A673 (cell line): ENCODE results near the gene ZNF107. TPM values are rescaled to one million over a fixed set of nuclear protein-coding genes. Genes with fewer than 3 reads are reported as not detected.

Source experiments
- BruUV-seq: library from RNA; stranded (reverse); fragments of 400-500 nt; replicated peaks from 2 replicates; lab custom pipeline; 2021; lab: Mats Ljungman, UMichigan
- CTCF ChIA-PET: fragments of 300-600 bp; sonication (Branson Sonifier 250); formaldehyde crosslinking; loops from one replicate; lab custom pipeline; 2022; ENCODE audit warnings: antibody characterized with exemption; lab: Charles Lee
- POLR2A ChIA-PET: fragments of 300-600 bp; sonication (Branson Sonifier 250); formaldehyde crosslinking; loops from one replicate; lab custom pipeline; 2022; ENCODE audit warnings: antibody characterized with exemption; ENCODE audit not compliant: low non-redundant PET; lab: Charles Lee
- DNase-seq: peaks from one replicate; pipeline ENCODE4 v3.0.0-alpha.2; 2015; ENCODE audit warnings: low spot score
- H3K27ac ChIP-seq: fragments of 200-600 bp; sonication (generic); 2 replicates; pipeline ENCODE4 v1.5.1; 2016; ENCODE audit warnings: mixed run types, low read depth, mild to moderate bottlenecking, mixed read lengths, antibody characterized with exemption, low read length; ENCODE audit not compliant: poor library complexity, severe bottlenecking
- H3K27me3 ChIP-seq: fragments of 200-600 bp; sonication (generic); replicated peaks from 2 replicates; pipeline ENCODE4 v1.6.1; 2017; ENCODE audit warnings: mixed run types, low read depth, mild to moderate bottlenecking, mixed read lengths, antibody characterized with exemption, low read length; ENCODE audit not compliant: insufficient read depth, poor library complexity
- H3K36me3 ChIP-seq: fragments of 200-600 bp; sonication (generic); 2 replicates; pipeline ENCODE4 v1.6.1; 2016; ENCODE audit warnings: mixed run types, mild to moderate bottlenecking, mixed read lengths, antibody characterized with exemption, low read length; ENCODE audit not compliant: insufficient read depth, poor library complexity, severe bottlenecking
- H3K4me1 ChIP-seq: fragments of 200-600 bp; sonication (generic); 2 replicates; pipeline ENCODE4 v1.6.1; 2017; ENCODE audit warnings: mixed run types, mild to moderate bottlenecking, mixed read lengths, antibody characterized with exemption, low read length; ENCODE audit not compliant: insufficient read depth, poor library complexity, severe bottlenecking
- H3K4me3 ChIP-seq: fragments of 200-600 bp; sonication (generic); 2 replicates; pipeline ENCODE4 v1.5.1; 2016; ENCODE audit warnings: low read depth, mixed run types, mild to moderate bottlenecking, mixed read lengths, low read length; ENCODE audit not compliant: poor library complexity, severe bottlenecking
- H3K9me3 ChIP-seq: fragments of 200-600 bp; sonication (generic); 2 replicates; pipeline ENCODE4 v1.6.1; 2016; ENCODE audit warnings: mixed run types, low read depth, mild to moderate bottlenecking, mixed read lengths, antibody characterized with exemption, low read length; ENCODE audit not compliant: poor library complexity, severe bottlenecking
- EZH2 ChIP-seq: fragments of 200-600 bp; sonication (generic); IDR thresholded peaks from 2 replicates; pipeline ENCODE4 v1.6.1; 2017; ENCODE audit warnings: borderline replicate concordance, low read depth, mild to moderate bottlenecking, mixed read lengths, antibody characterized with exemption, low read length; ENCODE audit not compliant: poor library complexity, severe bottlenecking
- intact Hi-C: fragments of 100-400 bp; cut with micrococcal nuclease; formaldehyde crosslinking; loops from one replicate; pipeline ENCODE4 v1.10.0; 2022; ENCODE audit not compliant: unreplicated experiment
- total RNA-seq: library from RNA; stranded (reverse); gene quantifications from 2 replicates; pipeline ENCODE4 v1.2.3, GENCODE V29; 2021
- TF ChIP-seq, protein P1 (sequence below): fragments of 300-800, 200-600 bp; sonication (generic); conservative IDR thresholded peaks from 2 replicates; pipeline ENCODE4 v1.5.1; 2017; ENCODE audit warnings: low read depth, mild to moderate bottlenecking, antibody characterized with exemption, low read length, moderate library complexity, mixed read lengths

ZNF107 gene
- total RNA-seq, 1 experiment from 2014 or later = 8.3 TPM

DNA sequence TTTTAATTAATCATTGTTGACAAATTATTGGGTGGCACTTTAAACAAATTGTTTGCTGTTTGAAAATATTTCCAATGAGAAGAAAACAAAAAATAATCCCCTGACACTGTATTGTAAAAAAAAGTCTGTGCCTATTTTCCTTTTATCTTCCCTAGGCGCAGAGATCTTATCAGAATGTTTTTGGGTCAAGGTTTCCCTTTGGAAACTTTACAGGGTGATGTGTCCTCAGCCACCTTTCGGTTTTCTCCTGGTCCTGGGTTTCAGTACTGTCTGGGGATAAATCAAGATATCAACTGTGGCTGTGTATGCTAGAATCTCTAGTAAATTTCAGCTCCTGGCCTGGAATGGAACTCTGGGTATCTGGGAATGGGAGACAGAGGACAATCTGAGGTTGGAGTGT is 1.4 kb downstream of the ZNF107 start:
- intact Hi-C loops = no loop called here
- H3K4me3 ChIP-seq = peak overlapping the region; percentile 99
- BruUV-seq = no TSS peak

DNA sequence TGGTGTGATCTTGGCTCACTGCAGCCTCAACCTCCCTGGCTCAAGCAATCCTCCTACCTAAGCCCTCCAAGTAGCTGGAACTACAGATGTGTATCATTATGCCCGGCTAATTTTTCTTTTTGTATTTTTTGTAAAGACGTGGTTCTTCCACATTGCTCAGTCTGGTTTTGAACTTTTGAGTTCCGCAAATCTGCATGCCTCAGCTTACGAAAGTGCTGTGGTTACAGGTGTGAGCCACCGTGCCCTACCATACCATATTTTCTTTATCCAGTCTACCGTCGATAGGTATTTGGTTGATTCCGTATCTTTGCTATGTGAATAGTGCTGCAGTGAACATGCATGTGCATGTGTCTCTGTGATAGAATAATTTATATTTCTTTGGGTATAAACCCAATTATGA is 6.5 kb downstream of the ZNF107 start:
- ChIA-PET CTCF (no interaction called here), POLR2A (interaction anchor here (0.7 kb wide), 1 partner anchor 10 kb away, joined by 3 read pairs; no protein-coding TSS in a partner anchor)
- no peak for DNase-seq
- Histone ChIP-seq H3K27ac (no peak overlapping the region), H3K4me1 (peaks cover 6% of the 10 kb centered on the region), H3K36me3 (peaks cover 6% of the 10 kb centered on the region), H3K27me3 (no peaks in the 10 kb centered on the region), H3K4me3 (no peak overlapping the region), H3K9me3 (peaks cover 23% of the 10 kb centered on the region)
- no TSS peak for BruUV-seq
- intact Hi-C loops = no loop called here
- TF ChIP-seq EZH2 = no peak
- TF ChIP-seq, protein P1, sequence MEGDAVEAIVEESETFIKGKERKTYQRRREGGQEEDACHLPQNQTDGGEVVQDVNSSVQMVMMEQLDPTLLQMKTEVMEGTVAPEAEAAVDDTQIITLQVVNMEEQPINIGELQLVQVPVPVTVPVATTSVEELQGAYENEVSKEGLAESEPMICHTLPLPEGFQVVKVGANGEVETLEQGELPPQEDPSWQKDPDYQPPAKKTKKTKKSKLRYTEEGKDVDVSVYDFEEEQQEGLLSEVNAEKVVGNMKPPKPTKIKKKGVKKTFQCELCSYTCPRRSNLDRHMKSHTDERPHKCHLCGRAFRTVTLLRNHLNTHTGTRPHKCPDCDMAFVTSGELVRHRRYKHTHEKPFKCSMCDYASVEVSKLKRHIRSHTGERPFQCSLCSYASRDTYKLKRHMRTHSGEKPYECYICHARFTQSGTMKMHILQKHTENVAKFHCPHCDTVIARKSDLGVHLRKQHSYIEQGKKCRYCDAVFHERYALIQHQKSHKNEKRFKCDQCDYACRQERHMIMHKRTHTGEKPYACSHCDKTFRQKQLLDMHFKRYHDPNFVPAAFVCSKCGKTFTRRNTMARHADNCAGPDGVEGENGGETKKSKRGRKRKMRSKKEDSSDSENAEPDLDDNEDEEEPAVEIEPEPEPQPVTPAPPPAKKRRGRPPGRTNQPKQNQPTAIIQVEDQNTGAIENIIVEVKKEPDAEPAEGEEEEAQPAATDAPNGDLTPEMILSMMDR = no peak

More for the DNA sequence above, 1.4 kb downstream of the ZNF107 start:
- ChIA-PET POLR2A (no interaction called here), CTCF (no interaction called here)
- no peak for DNase-seq
- H3K27ac ChIP-seq = no peak overlapping the region
- TF ChIP-seq, protein P1 = no peak
- no peak for TF ChIP-seq EZH2
- H3K27me3 ChIP-seq = no peaks in the 10 kb centered on the region
- H3K9me3 ChIP-seq = no peaks in the 10 kb centered on the region
- H3K36me3 ChIP-seq = peaks cover 6% of the 10 kb centered on the region
- H3K4me1 ChIP-seq = peaks cover 12% of the 10 kb centered on the region

DNA sequence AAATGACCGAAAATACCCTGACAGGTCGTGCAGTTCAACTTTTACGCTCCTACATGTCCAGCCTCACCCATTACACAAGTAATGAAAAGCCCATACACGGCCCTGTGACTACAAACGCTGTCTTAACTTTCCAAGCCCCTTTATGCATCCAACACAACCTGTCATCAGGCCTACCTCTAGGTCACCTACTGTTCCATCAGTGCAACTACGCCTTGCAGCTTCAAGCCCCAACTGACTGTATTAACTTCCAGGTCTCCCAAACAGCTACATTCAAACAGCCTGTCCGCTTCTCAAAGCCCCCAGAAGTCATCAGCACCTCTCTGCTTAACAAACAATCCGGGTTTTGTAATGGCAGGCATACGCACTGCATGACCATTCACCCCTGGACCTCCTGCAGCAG is 19.2 kb downstream of the ZNF107 start:
- Histone ChIP-seq H3K4me1 (no peaks in the 10 kb centered on the region), H3K27ac (no peak overlapping the region), H3K27me3 (no peaks in the 10 kb centered on the region), H3K36me3 (peaks cover 35% of the 10 kb centered on the region), H3K9me3 (no peaks in the 10 kb centered on the region), H3K4me3 (no peak overlapping the region)
- TF ChIP-seq EZH2 = no peak
- TF ChIP-seq, protein P1 = no peak
- no TSS peak for BruUV-seq
- no peak for DNase-seq
- intact Hi-C loops = no loop called here
- CTCF ChIA-PET = no interaction called here
- POLR2A ChIA-PET = no interaction called here
